ENCODE results near the gene ACAD8. TPM values are rescaled to one million over a fixed set of nuclear protein-coding genes. Genes with fewer than 3 reads are reported as not detected.

The ACAD8 gene
- total RNA-seq, 1 donor from 2014 or later = 17.9 TPM

DNA sequence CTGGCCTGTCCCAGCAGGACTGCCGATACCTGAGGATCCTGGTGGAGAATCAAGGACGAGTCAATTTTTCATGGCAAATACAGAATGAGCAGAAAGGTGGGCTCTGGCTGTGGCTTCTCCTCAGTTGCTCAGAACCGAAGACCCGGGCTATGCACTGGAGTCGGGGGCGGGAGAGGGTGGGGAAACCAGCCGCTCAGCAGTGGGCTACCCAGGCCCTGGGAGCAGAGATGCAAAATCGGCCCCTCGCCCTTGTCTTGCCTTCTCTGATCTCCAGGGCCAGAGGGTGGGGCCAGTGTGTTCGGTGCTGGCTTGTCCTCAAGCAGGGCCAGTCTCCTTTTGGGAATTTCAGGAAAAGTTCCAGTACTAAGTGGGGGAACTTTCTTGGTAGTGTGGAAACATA is 60.0 kb downstream of the ACAD8 start:
- no peak for FAIRE-seq

DNA sequence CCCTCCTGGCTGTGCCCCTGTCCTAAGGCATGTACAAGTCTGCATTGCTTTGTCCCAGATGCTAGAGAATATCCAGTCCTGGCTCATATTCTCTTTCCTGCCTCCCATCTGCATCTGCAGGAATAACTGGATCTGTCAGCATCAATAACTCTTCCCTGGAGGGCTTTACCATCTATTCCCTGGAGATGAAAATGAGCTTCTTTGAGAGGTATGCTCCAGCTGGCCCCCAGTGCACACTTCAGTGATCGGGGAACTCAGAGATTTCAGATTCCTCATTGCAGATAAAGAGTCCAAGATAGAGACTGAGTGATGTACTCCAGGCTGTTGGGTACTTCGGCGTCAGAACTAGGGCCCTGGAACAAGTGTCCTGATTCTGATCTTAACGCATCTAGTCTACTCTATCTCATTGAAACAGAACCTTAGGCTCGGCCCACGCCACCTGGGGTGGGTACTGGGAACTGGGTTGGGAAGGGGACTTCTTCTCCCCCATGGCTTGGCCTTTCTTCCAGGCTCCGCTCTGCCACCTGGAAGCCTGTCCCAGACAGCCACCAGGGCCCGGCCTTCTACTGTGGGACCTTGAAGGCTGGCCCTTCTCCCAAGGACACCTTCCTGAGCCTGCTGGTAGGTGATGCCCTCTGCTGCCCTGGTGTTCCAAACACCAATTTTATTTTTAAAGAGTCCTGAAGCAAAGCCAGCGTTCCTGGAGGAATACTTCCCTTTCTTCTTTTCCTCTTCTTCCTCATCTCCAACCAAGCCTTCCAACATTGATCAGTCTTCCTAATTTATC is 60.6 kb downstream of the ACAD8 start:
- H3K36me3 ChIP-seq (ENCODE audit: control insufficient read depth, insufficient read depth, low read length) = no peaks in the 10 kb centered on the region
- TF ChIP-seq, protein P1, sequence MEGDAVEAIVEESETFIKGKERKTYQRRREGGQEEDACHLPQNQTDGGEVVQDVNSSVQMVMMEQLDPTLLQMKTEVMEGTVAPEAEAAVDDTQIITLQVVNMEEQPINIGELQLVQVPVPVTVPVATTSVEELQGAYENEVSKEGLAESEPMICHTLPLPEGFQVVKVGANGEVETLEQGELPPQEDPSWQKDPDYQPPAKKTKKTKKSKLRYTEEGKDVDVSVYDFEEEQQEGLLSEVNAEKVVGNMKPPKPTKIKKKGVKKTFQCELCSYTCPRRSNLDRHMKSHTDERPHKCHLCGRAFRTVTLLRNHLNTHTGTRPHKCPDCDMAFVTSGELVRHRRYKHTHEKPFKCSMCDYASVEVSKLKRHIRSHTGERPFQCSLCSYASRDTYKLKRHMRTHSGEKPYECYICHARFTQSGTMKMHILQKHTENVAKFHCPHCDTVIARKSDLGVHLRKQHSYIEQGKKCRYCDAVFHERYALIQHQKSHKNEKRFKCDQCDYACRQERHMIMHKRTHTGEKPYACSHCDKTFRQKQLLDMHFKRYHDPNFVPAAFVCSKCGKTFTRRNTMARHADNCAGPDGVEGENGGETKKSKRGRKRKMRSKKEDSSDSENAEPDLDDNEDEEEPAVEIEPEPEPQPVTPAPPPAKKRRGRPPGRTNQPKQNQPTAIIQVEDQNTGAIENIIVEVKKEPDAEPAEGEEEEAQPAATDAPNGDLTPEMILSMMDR (IDR thresholded peaks at IDR 0.05; ENCODE audit: insufficient read depth, low read length, severe bottlenecking) = no peak
- no peaks in the 10 kb centered on the region for H3K27me3 ChIP-seq (ENCODE audit: control insufficient read depth, insufficient read depth, low read length)
- FAIRE-seq = no peak
- H3K4me3 ChIP-seq (ENCODE audit: low read depth, low read length) = no peak overlapping the region
- no peak for DNase-seq (ENCODE audit: low read depth)

More for the DNA sequence above, 60.0 kb downstream of the ACAD8 start:
- Histone ChIP-seq H3K36me3 (ENCODE audit: control insufficient read depth, insufficient read depth, low read length) (no peaks in the 10 kb centered on the region), H3K27me3 (ENCODE audit: control insufficient read depth, insufficient read depth, low read length) (no peaks in the 10 kb centered on the region), H3K4me3 (ENCODE audit: low read depth, low read length) (no peak overlapping the region)
- TF ChIP-seq, protein P1 (IDR thresholded peaks at IDR 0.05; ENCODE audit: insufficient read depth, low read length, severe bottlenecking) = no peak
- no peak for DNase-seq (ENCODE audit: low read depth)

Other genes with a start within 250 kb of the ACAD8 start
- gene JAM3, start 184.5 kb upstream of the ACAD8 start, total RNA-seq = 0.26 and 1.6 TPM in 2 replicates
- 4.2 and 5.1 TPM in 2 replicates for gene NCAPD3, start 29.6 kb upstream of the ACAD8 start, total RNA-seq
- 19.1 and 19.2 TPM in 2 replicates for gene VPS26B, start 28.9 kb upstream of the ACAD8 start, total RNA-seq
- gene THYN1, start 216 bp upstream of the ACAD8 start, total RNA-seq = 34.3 and 60.3 TPM in 2 replicates
- 1.7 and 2.1 TPM in 2 replicates for gene GLB1L3, start 22.8 kb downstream of the ACAD8 start, total RNA-seq
- gene GLB1L2, start 78.4 kb downstream of the ACAD8 start, total RNA-seq = 2.9 and 3.4 TPM in 2 replicates
- under 0.01 TPM in 1 of 2 replicates, not detected in the other for gene B3GAT1, start 158.7 kb downstream of the ACAD8 start, total RNA-seq